ENCODE results near the gene NRP2. TPM values are rescaled to one million over a fixed set of nuclear protein-coding genes. Genes with fewer than 3 reads are reported as not detected.

NRP2 gene
- total and polyA plus RNA-seq, 2 of the 13 experiments (the other 11 are each of a cell fraction or from before 2014, with no cell fraction given): 0.65 to 1.4 TPM

- 22% methylated on average over 6 of the region's 6 CpGs for WGBS (ENCODE audit: low lambda C conversion rate)
- Histone ChIP-seq H2AFZ (ENCODE audit: low read length) (no peak overlapping the region), H3K4me2 (ENCODE audit: low read depth, low read length) (no peak overlapping the region), H4K20me1 (ENCODE audit: insufficient read depth, low read length) (no peaks in the 10 kb centered on the region), H3K36me3 (replicated peaks in 1 of 2; ENCODE audit: control insufficient read depth in 1 of 2, insufficient read depth in 2 of 2, low read length in 2 of 2) (no peaks in the 10 kb centered on the region), H3K4me3 (replicated peaks in 1 of 3; ENCODE audit: insufficient read depth in 1 of 3, low read depth in 2 of 3, low read length in 3 of 3) (no peak overlapping the region), H3K79me2 (ENCODE audit: insufficient read depth, low read length) (no peaks in the 10 kb centered on the region), H3K9me3 (ENCODE audit: low read length) (no peaks in the 10 kb centered on the region), H3K27ac (ENCODE audit: extremely low read length, insufficient read depth, low read length) (no peak overlapping the region), H3K9ac (ENCODE audit: insufficient read depth, low read depth, low read length) (no peak overlapping the region), H3K27me3 (ENCODE audit: control insufficient read depth in 1 of 2, insufficient read depth in 2 of 2, low read length in 2 of 2) (no peaks in the 10 kb centered on the region), H3K4me1 (ENCODE audit: insufficient read depth, low read length) (no peaks in the 10 kb centered on the region)
- FAIRE-seq (no peak), ATAC-seq (no peak), DNase-seq (ENCODE audit: low spot score) (no peak)
- POLR2A ChIA-PET: no interaction called here
- no TSS peak for BruUV-seq (replicated peaks)
- in situ Hi-C loops (cut with HindIII; ENCODE audit: extremely low pct_ligation_motif_present, low pct_unique_long_range_greater_than_20kb) (no loop called here), intact Hi-C loops (cut with micrococcal nuclease; ENCODE audit: unreplicated experiment) (no loop called here)
- TF ChIP-seq ZNF572 (CRISPR knock-in tag; IDR thresholded peaks at IDR 0.05): no peak
- no peak for TF ChIP-seq ZFP36 (IDR thresholded peaks at IDR 0.05; ENCODE audit: borderline replicate concordance, low read depth, low read length, partially characterized antibody)
- no peak for TF ChIP-seq FOXC1 (CRISPR knock-in tag; IDR thresholded peaks at IDR 0.05; ENCODE audit: borderline replicate concordance)
- TF ChIP-seq ADNP (CRISPR knock-in tag; IDR thresholded peaks at IDR 0.05): no peak
- TF ChIP-seq CEBPZ (IDR thresholded peaks at IDR 0.05; ENCODE audit: low read length): no peak
- CTCF ChIA-PET (ENCODE audit: low intra/inter-chr PET ratio, low total read pairs): no interaction called here
Measured at GRCh38 chr2:205642599-205643356, 39.5 kb upstream of the NRP2 start.
